Panc1 (cell line): ENCODE measurements around the gene B3GNT3. TPM values are rescaled to one million over a fixed set of nuclear protein-coding genes. Genes with fewer than 3 reads are reported as not detected.

Experiments used
- ATAC-seq: fragments of 200-7000 bp; cut with Tn5 transposase; 2 replicates; pipeline ENCODE4 v1.9.1; 2020; ENCODE audit warnings: mild to moderate bottlenecking, moderate library complexity
- BruUV-seq: library from RNA; stranded (reverse); fragments of 400-500 nt; replicated peaks from 2 replicates; lab custom pipeline; 2021; lab: Mats Ljungman, UMichigan
- CTCF ChIA-PET: fragments of 300-600 bp; sonication (Branson Sonifier 250); formaldehyde crosslinking; loops from one replicate; lab custom pipeline; 2022; ENCODE audit warnings: antibody characterized with exemption; lab: Charles Lee
- POLR2A ChIA-PET: fragments of 300-600 bp; sonication (Branson Sonifier 250); formaldehyde crosslinking; loops from one replicate; lab custom pipeline; 2022; ENCODE audit warnings: antibody characterized with exemption; lab: Charles Lee
- DNase-seq: peaks from one replicate; pipeline ENCODE4 v3.0.0-alpha.2; 2010; ENCODE audit warnings: low read depth, low spot score
- H3K27ac ChIP-seq: 2 replicates; pipeline ENCODE4 v1.5.1; 2011; ENCODE audit warnings: mild to moderate bottlenecking, low read length, inconsistent platforms
- H3K27me3 ChIP-seq: fragments of 200-500 bp; sonication (Bioruptor generic); 2 replicates; pipeline ENCODE4 v1.6.0; 2014; ENCODE audit warnings: low read length, inconsistent platforms; ENCODE audit not compliant: control insufficient read depth, insufficient read depth
- H3K36me3 ChIP-seq: fragments of 200-500 bp; sonication (Bioruptor generic); 2 replicates; pipeline ENCODE4 v1.5.1; 2014; ENCODE audit warnings: inconsistent platforms, mild to moderate bottlenecking, low read length, moderate library complexity; ENCODE audit not compliant: control insufficient read depth, insufficient read depth
- H3K4me1 ChIP-seq: 2 replicates; pipeline ENCODE4 v1.5.1; 2011; ENCODE audit warnings: inconsistent platforms, mild to moderate bottlenecking, low read length, moderate library complexity; ENCODE audit not compliant: control insufficient read depth, insufficient read depth
- H3K4me3 ChIP-seq, 2 experiments: 2 replicates each; pipeline ENCODE4 v1.5.1; 2011 to 2012; ENCODE audit warnings: low read depth in 2 of 2, low read length in 2 of 2, mild to moderate bottlenecking in 2 of 2, inconsistent platforms in 1 of 2, moderate library complexity in 1 of 2
- H3K9me3 ChIP-seq: fragments of 200-500 bp; sonication (Bioruptor generic); 2 replicates; pipeline ENCODE4 v1.5.1; 2014; ENCODE audit warnings: low read depth, mild to moderate bottlenecking, inconsistent platforms, low read length, moderate library complexity; ENCODE audit not compliant: control insufficient read depth, insufficient read depth
- CTCF ChIP-seq: fragments of 450-650 bp; IDR thresholded peaks from 2 replicates; pipeline ENCODE4 v1.5.1; 2017; ENCODE audit warnings: mild to moderate bottlenecking
- POLR2AphosphoS5 ChIP-seq: IDR thresholded peaks from 2 replicates; pipeline ENCODE4 v1.6.1; 2012; ENCODE audit warnings: mild to moderate bottlenecking, low read depth, low read length, moderate library complexity
- REST ChIP-seq, 2 experiments: IDR thresholded peaks; 2 replicates each; pipeline ENCODE4 v1.6.1; 2011 to 2012; ENCODE audit warnings: low read depth in 2 of 2, control low read depth in 1 of 2, low read length in 1 of 2, mild to moderate bottlenecking in 1 of 2, moderate library complexity in 1 of 2; ENCODE audit not compliant: insufficient read depth in 1 of 2
- SIN3A ChIP-seq: IDR thresholded peaks from 2 replicates; pipeline ENCODE4 v1.6.1; 2012; ENCODE audit warnings: low read depth, mild to moderate bottlenecking, low read length, moderate library complexity, borderline replicate concordance; ENCODE audit not compliant: insufficient read depth
- TCF7L2 ChIP-seq: IDR thresholded peaks from 2 replicates; pipeline ENCODE4 v1.6.1; 2011; ENCODE audit warnings: mild to moderate bottlenecking, low read depth, low read length, inconsistent platforms
- in situ Hi-C: cut with HindIII; loops from 2 replicates; pipeline ENCODE4 v1.10.0; 2016; ENCODE audit warnings: low sequenced_read_pairs, low pct_unique_long_range_greater_than_20kb
- intact Hi-C: fragments of 100-400 bp; cut with micrococcal nuclease; formaldehyde crosslinking; loops from one replicate; pipeline ENCODE4 v1.10.0; 2022; ENCODE audit not compliant: unreplicated experiment
- total RNA-seq: library from RNA; stranded (reverse); gene quantifications from one replicate; pipeline ENCODE4 v1.2.1, GENCODE V29; 2021; ENCODE audit not compliant: unreplicated experiment

B3GNT3 gene
- total RNA-seq, 1 experiment from 2014 or later, result 0.67 TPM

- ChIA-PET CTCF (interaction anchor here (0.6 kb wide), 1 partner anchor 282 kb away, joined by 3 read pairs; no protein-coding TSS in a partner anchor), POLR2A (no interaction called here)
- intact Hi-C loops, result no loop called here
- Histone ChIP-seq H3K27me3 (no peaks in the 10 kb centered on the region), H3K4me3 (no peak overlapping the region), H3K36me3 (no peaks in the 10 kb centered on the region; the same call in 1 of the 2 replicates), H3K27ac (no peak overlapping the region), H3K4me1 (0 out of 2 replicates have a peak, but pooled peaks cover 3% of the 10 kb centered on the region), H3K9me3 (no peaks in the 10 kb centered on the region)
- in situ Hi-C loops, result no loop called here
- TF ChIP-seq REST (IDR thresholded peaks at IDR 0.05; ENCODE audit: insufficient read depth in 1 of 2, low read depth in 2 of 2, low read length in 1 of 2), result no peak
- no peak for TF ChIP-seq CTCF
- no peak for TF ChIP-seq POLR2AphosphoS5
- no peak for TF ChIP-seq TCF7L2
- no peak for TF ChIP-seq SIN3A
- BruUV-seq, result no TSS peak
- no peak for DNase-seq
- peak; percentile 74 for ATAC-seq
Observed at GRCh38 chr19:17778251-17778967, 16.5 kb upstream of the B3GNT3 start.

GRCh38 chr19:17778968-17779929, 15.7 kb upstream of the B3GNT3 start:
- CTCF ChIA-PET, result no interaction called here
- in situ Hi-C loops (no loop called here), intact Hi-C loops (no loop called here)
- BruUV-seq, result no TSS peak
- POLR2A ChIA-PET, result interaction anchor here (0.6 kb wide), 1 partner anchor 159 kb away, joined by 3 read pairs; no protein-coding TSS in a partner anchor
- peak overlapping the region in 1 of 2 experiments; percentile 11; a peak in 1 of 4 replicates for H3K4me3 ChIP-seq
- TF ChIP-seq SIN3A (no peak), TCF7L2 (no peak), POLR2AphosphoS5 (no peak), CTCF (no peak), REST (IDR thresholded peaks at IDR 0.05; ENCODE audit: insufficient read depth in 1 of 2, low read depth in 2 of 2, low read length in 1 of 2) (no peak)
- ATAC-seq (0 out of 2 replicates have a peak, but pooled peaks have one; percentile 28), DNase-seq (no peak)
- H3K27me3 ChIP-seq, result no peaks in the 10 kb centered on the region
- H3K27ac ChIP-seq, result no peak overlapping the region
- H3K4me1 ChIP-seq, result 0 out of 2 replicates have a peak, but pooled peaks cover 3% of the 10 kb centered on the region
- no peaks in the 10 kb centered on the region; the same call in 1 of the 2 replicates for H3K36me3 ChIP-seq
- no peaks in the 10 kb centered on the region for H3K9me3 ChIP-seq
